Measurements from ENCODE around the gene SLC16A5.

DNA sequence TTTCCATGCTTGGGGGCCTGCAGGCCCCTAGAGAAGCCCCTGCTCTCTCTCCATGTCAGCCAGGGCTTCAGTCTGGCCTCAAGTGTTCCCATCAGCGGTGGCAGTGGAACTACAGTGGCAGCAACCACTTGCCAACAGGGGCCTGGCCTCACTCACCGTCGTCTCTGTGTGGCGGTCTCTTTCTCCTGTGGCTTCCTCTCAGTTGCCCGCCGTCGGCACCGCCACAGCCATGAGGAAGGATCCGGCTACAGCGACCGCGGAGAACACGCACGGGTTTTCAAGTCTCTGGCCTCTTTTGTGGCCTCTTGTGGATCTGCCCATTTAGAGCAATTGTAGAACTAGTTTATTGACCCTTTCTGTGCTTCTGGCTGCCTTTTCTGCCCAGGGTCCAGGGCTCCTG lies 30.6 kb downstream of the SLC16A5 start:
- TF ChIP-seq, protein P1, sequence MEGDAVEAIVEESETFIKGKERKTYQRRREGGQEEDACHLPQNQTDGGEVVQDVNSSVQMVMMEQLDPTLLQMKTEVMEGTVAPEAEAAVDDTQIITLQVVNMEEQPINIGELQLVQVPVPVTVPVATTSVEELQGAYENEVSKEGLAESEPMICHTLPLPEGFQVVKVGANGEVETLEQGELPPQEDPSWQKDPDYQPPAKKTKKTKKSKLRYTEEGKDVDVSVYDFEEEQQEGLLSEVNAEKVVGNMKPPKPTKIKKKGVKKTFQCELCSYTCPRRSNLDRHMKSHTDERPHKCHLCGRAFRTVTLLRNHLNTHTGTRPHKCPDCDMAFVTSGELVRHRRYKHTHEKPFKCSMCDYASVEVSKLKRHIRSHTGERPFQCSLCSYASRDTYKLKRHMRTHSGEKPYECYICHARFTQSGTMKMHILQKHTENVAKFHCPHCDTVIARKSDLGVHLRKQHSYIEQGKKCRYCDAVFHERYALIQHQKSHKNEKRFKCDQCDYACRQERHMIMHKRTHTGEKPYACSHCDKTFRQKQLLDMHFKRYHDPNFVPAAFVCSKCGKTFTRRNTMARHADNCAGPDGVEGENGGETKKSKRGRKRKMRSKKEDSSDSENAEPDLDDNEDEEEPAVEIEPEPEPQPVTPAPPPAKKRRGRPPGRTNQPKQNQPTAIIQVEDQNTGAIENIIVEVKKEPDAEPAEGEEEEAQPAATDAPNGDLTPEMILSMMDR (IDR thresholded peaks at IDR 0.05) = no peak
- TF ChIP-seq POLR2A (IDR thresholded peaks at IDR 0.05) = no peak
